Osteoblast (primary cell): ENCODE data around the gene FNDC3B. TPM values are rescaled to one million over a fixed set of nuclear protein-coding genes. Genes with fewer than 3 reads are reported as not detected.

Experiments used
- DNase-seq: peaks from one replicate; pipeline ENCODE4 v3.0.0; 2011; ENCODE audit warnings: low spot score, mixed read lengths; ENCODE audit not compliant: insufficient read length; ENCODE audit errors: missing footprints
- H2AFZ ChIP-seq: 2 replicates; pipeline ENCODE4 v1.6.0; 2011; ENCODE audit warnings: mild to moderate bottlenecking, low read length
- H3K27ac ChIP-seq: 2 replicates; pipeline ENCODE4 v1.5.1; 2011; ENCODE audit warnings: mild to moderate bottlenecking, low read depth, low read length, moderate library complexity
- H3K27me3 ChIP-seq: 2 replicates; pipeline ENCODE4 v1.6.0; 2012; ENCODE audit warnings: mild to moderate bottlenecking, control low read depth, inconsistent platforms, low read length, moderate library complexity; ENCODE audit not compliant: insufficient read depth
- H3K36me3 ChIP-seq: 2 replicates; pipeline ENCODE4 v1.5.1; 2011; ENCODE audit warnings: mild to moderate bottlenecking, low read length, control low read depth, moderate library complexity; ENCODE audit not compliant: insufficient read depth
- H3K4me1 ChIP-seq: 2 replicates; pipeline ENCODE4 v1.5.1; 2011; ENCODE audit warnings: mild to moderate bottlenecking, low read length, control low read depth, moderate library complexity; ENCODE audit not compliant: insufficient read depth
- H3K4me2 ChIP-seq: 2 replicates; pipeline ENCODE4 v1.6.0; 2011; ENCODE audit warnings: mild to moderate bottlenecking, low read length; ENCODE audit not compliant: insufficient read depth
- H3K4me3 ChIP-seq: fragments of 200-600 bp; sonication (generic); 3 replicates; pipeline ENCODE4 v1.5.1; 2012; ENCODE audit warnings: mild to moderate bottlenecking, low read length, inconsistent platforms; ENCODE audit not compliant: insufficient read depth
- H3K79me2 ChIP-seq: 2 replicates; pipeline ENCODE4 v1.6.0; 2012; ENCODE audit warnings: mild to moderate bottlenecking, low read length, control low read depth, inconsistent platforms; ENCODE audit not compliant: insufficient read depth
- H3K9me3 ChIP-seq: 2 replicates; pipeline ENCODE4 v1.5.1; 2011; ENCODE audit warnings: low read depth, low read length, control low read depth
- H4K20me1 ChIP-seq: 2 replicates; pipeline ENCODE4 v1.6.0; 2012; ENCODE audit warnings: mild to moderate bottlenecking, low read length, control low read depth; ENCODE audit not compliant: insufficient read depth
- total RNA-seq: library from RNA; depleted of rRNA; stranded (reverse); fragments of >200 nt; gene quantifications from 2 replicates; pipeline ENCODE4 v1.2.3, GENCODE V29; 2012
- TF ChIP-seq, protein P1 (sequence below): IDR thresholded peaks from 2 replicates; pipeline ENCODE4 v1.5.1; 2011; ENCODE audit warnings: mild to moderate bottlenecking, low read depth, low read length, moderate library complexity; ENCODE audit errors: extremely low read depth

FNDC3B gene
- total RNA-seq, 1 donor, result 179 TPM

- Histone ChIP-seq H3K4me2 (peak overlapping the region; percentile 69), H4K20me1 (peaks cover 15% of the 10 kb centered on the region), H3K27me3 (no peaks in the 10 kb centered on the region), H3K4me3 (no peak overlapping the region), H3K79me2 (peaks cover 75% of the 10 kb centered on the region), H3K4me1 (peaks cover 62% of the 10 kb centered on the region), H3K36me3 (peaks cover 6% of the 10 kb centered on the region), H2AFZ (no peak overlapping the region), H3K27ac (peak overlapping the region; percentile 97), H3K9me3 (no peaks in the 10 kb centered on the region)
- peak; percentile 46 for DNase-seq
- TF ChIP-seq, protein P1, sequence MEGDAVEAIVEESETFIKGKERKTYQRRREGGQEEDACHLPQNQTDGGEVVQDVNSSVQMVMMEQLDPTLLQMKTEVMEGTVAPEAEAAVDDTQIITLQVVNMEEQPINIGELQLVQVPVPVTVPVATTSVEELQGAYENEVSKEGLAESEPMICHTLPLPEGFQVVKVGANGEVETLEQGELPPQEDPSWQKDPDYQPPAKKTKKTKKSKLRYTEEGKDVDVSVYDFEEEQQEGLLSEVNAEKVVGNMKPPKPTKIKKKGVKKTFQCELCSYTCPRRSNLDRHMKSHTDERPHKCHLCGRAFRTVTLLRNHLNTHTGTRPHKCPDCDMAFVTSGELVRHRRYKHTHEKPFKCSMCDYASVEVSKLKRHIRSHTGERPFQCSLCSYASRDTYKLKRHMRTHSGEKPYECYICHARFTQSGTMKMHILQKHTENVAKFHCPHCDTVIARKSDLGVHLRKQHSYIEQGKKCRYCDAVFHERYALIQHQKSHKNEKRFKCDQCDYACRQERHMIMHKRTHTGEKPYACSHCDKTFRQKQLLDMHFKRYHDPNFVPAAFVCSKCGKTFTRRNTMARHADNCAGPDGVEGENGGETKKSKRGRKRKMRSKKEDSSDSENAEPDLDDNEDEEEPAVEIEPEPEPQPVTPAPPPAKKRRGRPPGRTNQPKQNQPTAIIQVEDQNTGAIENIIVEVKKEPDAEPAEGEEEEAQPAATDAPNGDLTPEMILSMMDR, result no peak
These were observed 160.5 kb downstream of the FNDC3B start for GRCh38 chr3:172199850-172200369.

GRCh38 chr3:172201136-172201869 is 161.9 kb downstream of the FNDC3B start:
- no peak overlapping the region for H2AFZ ChIP-seq
- H3K27me3 ChIP-seq, result no peaks in the 10 kb centered on the region
- H3K4me3 ChIP-seq, result peak overlapping the region; percentile 12
- peaks cover 18% of the 10 kb centered on the region for H3K36me3 ChIP-seq
- peak; percentile 93 for DNase-seq
- H3K9me3 ChIP-seq, result no peaks in the 10 kb centered on the region
- peak overlapping the region; percentile 97 for H3K27ac ChIP-seq
- H3K4me1 ChIP-seq, result peaks cover 61% of the 10 kb centered on the region
- peak overlapping the region; percentile 69 for H3K4me2 ChIP-seq
- TF ChIP-seq, protein P1, result no peak
- peaks cover 7% of the 10 kb centered on the region for H4K20me1 ChIP-seq
- H3K79me2 ChIP-seq, result peaks cover 75% of the 10 kb centered on the region

GRCh38 chr3:172201870-172202236 is 162.5 kb downstream of the FNDC3B start:
- TF ChIP-seq, protein P1, result peak; percentile 29
- Histone ChIP-seq H3K27me3 (no peaks in the 10 kb centered on the region), H3K4me1 (peaks cover 61% of the 10 kb centered on the region), H3K4me3 (no peak overlapping the region), H3K27ac (peak overlapping the region; percentile 97), H3K9me3 (no peaks in the 10 kb centered on the region), H2AFZ (no peak overlapping the region), H3K79me2 (peaks cover 73% of the 10 kb centered on the region), H3K36me3 (peaks cover 18% of the 10 kb centered on the region), H4K20me1 (peaks cover 7% of the 10 kb centered on the region), H3K4me2 (peak overlapping the region; percentile 69)
- peak; percentile 38 for DNase-seq

- Histone ChIP-seq H4K20me1 (peaks cover 11% of the 10 kb centered on the region), H3K36me3 (peaks cover 18% of the 10 kb centered on the region), H3K9me3 (no peaks in the 10 kb centered on the region), H3K79me2 (peaks cover 75% of the 10 kb centered on the region), H3K27me3 (no peaks in the 10 kb centered on the region), H3K4me1 (peaks cover 61% of the 10 kb centered on the region), H3K27ac (peak overlapping the region; percentile 97), H3K4me3 (no peak overlapping the region), H2AFZ (no peak overlapping the region), H3K4me2 (peak overlapping the region; percentile 69)
- DNase-seq, result no peak
- TF ChIP-seq, protein P1, result peak; percentile 31
These were observed 163.4 kb downstream of the FNDC3B start for GRCh38 chr3:172202797-172203196.
